ENCODE measurements around the gene SYT3.

Gene SYT3

GRCh38 chr19:50629801-50630200 is 9.9 kb downstream of the SYT3 start:
- TF ChIP-seq, protein P1, sequence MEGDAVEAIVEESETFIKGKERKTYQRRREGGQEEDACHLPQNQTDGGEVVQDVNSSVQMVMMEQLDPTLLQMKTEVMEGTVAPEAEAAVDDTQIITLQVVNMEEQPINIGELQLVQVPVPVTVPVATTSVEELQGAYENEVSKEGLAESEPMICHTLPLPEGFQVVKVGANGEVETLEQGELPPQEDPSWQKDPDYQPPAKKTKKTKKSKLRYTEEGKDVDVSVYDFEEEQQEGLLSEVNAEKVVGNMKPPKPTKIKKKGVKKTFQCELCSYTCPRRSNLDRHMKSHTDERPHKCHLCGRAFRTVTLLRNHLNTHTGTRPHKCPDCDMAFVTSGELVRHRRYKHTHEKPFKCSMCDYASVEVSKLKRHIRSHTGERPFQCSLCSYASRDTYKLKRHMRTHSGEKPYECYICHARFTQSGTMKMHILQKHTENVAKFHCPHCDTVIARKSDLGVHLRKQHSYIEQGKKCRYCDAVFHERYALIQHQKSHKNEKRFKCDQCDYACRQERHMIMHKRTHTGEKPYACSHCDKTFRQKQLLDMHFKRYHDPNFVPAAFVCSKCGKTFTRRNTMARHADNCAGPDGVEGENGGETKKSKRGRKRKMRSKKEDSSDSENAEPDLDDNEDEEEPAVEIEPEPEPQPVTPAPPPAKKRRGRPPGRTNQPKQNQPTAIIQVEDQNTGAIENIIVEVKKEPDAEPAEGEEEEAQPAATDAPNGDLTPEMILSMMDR (IDR thresholded peaks at IDR 0.05; ENCODE audit: low read depth, low read length, missing control alignments): no peak

GRCh38 chr19:50629194-50629593 is 10.5 kb downstream of the SYT3 start:
- no peak overlapping the region for H3K4me3 ChIP-seq (ENCODE audit: low read depth, low read length)
- TF ChIP-seq, protein P1 (IDR thresholded peaks at IDR 0.05; ENCODE audit: low read depth, low read length, missing control alignments): no peak
- in situ Hi-C loops (cut with HindIII; ENCODE audit: low sequenced_read_pairs): no loop called here
- DNase-seq (ENCODE audit: low read depth): no peak

More at GRCh38 chr19:50629801-50630200, 9.9 kb downstream of the SYT3 start:
- in situ Hi-C loops (cut with HindIII; ENCODE audit: low sequenced_read_pairs): no loop called here
- no peak for DNase-seq (ENCODE audit: low read depth)
- no peak overlapping the region for H3K4me3 ChIP-seq (ENCODE audit: low read depth, low read length)

DNA sequence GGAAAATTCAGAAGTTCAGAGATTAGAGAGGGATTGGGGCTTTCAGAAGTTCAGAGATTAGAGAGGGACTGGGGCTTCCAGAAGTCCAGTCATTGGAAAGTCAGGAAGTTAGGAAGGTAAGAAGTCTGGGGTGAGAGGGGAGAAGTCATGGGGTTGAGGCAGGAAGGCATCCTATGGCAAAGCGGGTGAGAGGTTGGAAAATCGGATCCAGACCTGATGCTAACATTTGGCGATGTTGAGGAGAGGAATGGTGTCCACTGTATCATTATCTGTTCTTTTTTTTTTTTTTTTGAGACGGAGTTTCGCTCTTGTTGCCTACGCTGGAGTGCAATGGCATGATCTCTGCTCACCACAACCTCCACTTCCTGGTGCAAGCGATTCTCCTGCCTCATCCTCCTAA is 11.1 kb downstream of the SYT3 start:
- DNase-seq (ENCODE audit: low read depth): no peak
- H3K4me3 ChIP-seq (ENCODE audit: low read depth, low read length): no peak overlapping the region
- TF ChIP-seq, protein P1 (IDR thresholded peaks at IDR 0.05; ENCODE audit: low read depth, low read length, missing control alignments): no peak
- in situ Hi-C loops (cut with HindIII; ENCODE audit: low sequenced_read_pairs): no loop called here

DNA sequence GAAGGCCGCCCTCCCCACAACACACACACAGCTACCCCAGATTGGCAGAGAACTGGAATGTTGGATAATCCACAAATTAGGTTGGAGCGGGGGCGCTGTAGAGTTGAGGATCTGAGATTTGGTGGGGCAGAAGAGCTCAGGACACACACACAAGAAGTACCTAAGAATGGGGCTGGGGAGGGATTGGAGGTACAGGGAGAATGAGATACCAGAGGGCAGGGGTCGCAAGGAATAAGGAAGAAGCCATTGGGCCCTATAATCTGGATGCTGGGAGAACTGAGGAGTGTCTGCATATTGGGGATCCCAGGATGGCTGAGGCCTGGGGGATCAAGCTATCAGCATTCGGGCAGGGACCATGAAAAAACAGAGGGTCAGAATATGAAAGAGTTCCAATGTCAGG is 11.5 kb downstream of the SYT3 start:
- TF ChIP-seq, protein P1 (IDR thresholded peaks at IDR 0.05; ENCODE audit: low read depth, low read length, missing control alignments): no peak
- in situ Hi-C loops (cut with HindIII; ENCODE audit: low sequenced_read_pairs): no loop called here
- DNase-seq (ENCODE audit: low read depth): no peak
- H3K4me3 ChIP-seq (ENCODE audit: low read depth, low read length): no peak overlapping the region

- no peak overlapping the region for H3K4me3 ChIP-seq (ENCODE audit: low read depth, low read length)
- in situ Hi-C loops (cut with HindIII; ENCODE audit: low sequenced_read_pairs): no loop called here
- DNase-seq (ENCODE audit: low read depth): no peak
- TF ChIP-seq, protein P1 (IDR thresholded peaks at IDR 0.05; ENCODE audit: low read depth, low read length, missing control alignments): no peak
These were observed 12.9 kb downstream of the SYT3 start for GRCh38 chr19:50626795-50627194.

GRCh38 chr19:50626011-50626410 is 13.7 kb downstream of the SYT3 start:
- H3K4me3 ChIP-seq (ENCODE audit: low read depth, low read length): no peak overlapping the region
- in situ Hi-C loops (cut with HindIII; ENCODE audit: low sequenced_read_pairs): no loop called here
- TF ChIP-seq, protein P1 (IDR thresholded peaks at IDR 0.05; ENCODE audit: low read depth, low read length, missing control alignments): no peak
- DNase-seq (ENCODE audit: low read depth): no peak
